Thoracic aorta (tissue), 2 donors: ENCODE data around the gene GREB1L. TPM values are rescaled to one million over a fixed set of nuclear protein-coding genes. Genes with fewer than 3 reads are reported as not detected.
A peak's percentile ranks its signal among the peaks of the same experiment; 100 is the strongest.

Experiments used
- ATAC-seq: fragments of 150-250 bp; one replicate; pipeline ENCODE4 v1.8.0; 2017; ENCODE audit warnings: low read depth; ENCODE audit not compliant: insufficient number of reproducible peaks, low FRiP score
- DNase-seq: peaks from one replicate; pipeline ENCODE4 v3.0.0-alpha.2; 2020; ENCODE audit warnings: low spot score
- H3K27ac ChIP-seq, 2 donors: fragments of 200-600 bp; sonication (generic); 1 replicate in 1 of 2; 2 replicates in 1 of 2; pipeline ENCODE4 v1.5.1; 2016; ENCODE audit warnings: mild to moderate bottlenecking in 2 of 2, moderate library complexity in 2 of 2
- H3K27me3 ChIP-seq: fragments of 200-600 bp; sonication (generic); replicated peaks from 2 replicates; pipeline ENCODE4 v1.6.0; 2016; ENCODE audit warnings: mild to moderate bottlenecking; ENCODE audit not compliant: insufficient read depth
- H3K36me3 ChIP-seq: fragments of 200-600 bp; sonication (generic); one replicate; pipeline ENCODE4 v1.5.1; 2016
- H3K4me1 ChIP-seq, 2 donors: fragments of 200-600 bp; sonication (generic); 1 replicate in 1 of 2; 2 replicates in 1 of 2; pipeline versions ENCODE4 v1.5.1 to v1.6.0; 2016; ENCODE audit warnings: low read depth in 2 of 2, mild to moderate bottlenecking in 1 of 2; ENCODE audit not compliant: control insufficient read depth in 1 of 2
- H3K4me3 ChIP-seq: fragments of 200-600 bp; sonication (generic); 2 replicates; pipeline ENCODE4 v1.5.1; 2016; ENCODE audit warnings: mild to moderate bottlenecking
- H3K9me3 ChIP-seq: fragments of 200-600 bp; sonication (generic); 2 replicates; pipeline ENCODE4 v1.5.1; 2016
- total RNA-seq, 2 donors: library from RNA; depleted of rRNA; stranded (reverse); fragments of >200 nt; gene quantifications; one replicate each; pipeline versions ENCODE4 v1.1.0 to v1.2.3, GENCODE V29; 2016
- TF ChIP-seq, protein P1 (sequence below): fragments of 200-600 bp; sonication (generic); IDR thresholded peaks from one replicate; pipeline ENCODE4 v1.5.1; 2019; ENCODE audit warnings: antibody characterized with exemption

The GREB1L gene
- total RNA-seq, 2 donors from 2014 or later: 12.7 to 20.0 TPM

DNA sequence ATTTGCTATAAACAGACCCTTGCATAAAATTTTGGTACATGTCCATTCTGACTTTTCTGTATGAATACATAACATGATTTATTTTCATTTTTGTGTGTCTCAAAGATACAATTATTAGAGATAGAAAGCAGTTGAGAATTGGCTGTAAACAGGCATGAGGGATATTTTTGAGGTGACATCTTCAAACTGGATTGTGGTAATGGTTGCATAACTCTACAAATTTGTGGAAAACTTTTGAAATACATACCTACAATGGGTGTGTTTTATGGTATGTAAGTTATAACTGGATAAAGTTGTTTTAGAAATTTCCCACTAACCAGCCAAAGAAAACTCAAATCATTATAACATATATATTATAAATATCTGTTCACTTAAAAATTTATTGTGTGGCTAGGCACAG, 39.6 kb downstream of the GREB1L start:
- Histone ChIP-seq H3K9me3 (no peaks in the 10 kb centered on the region), H3K27me3 (no peaks in the 10 kb centered on the region), H3K4me1 (peaks cover 13 to 34% of the 10 kb centered on the region in 2 donors), H3K27ac (no peak overlapping the region), H3K4me3 (no peak overlapping the region), H3K36me3 (no peaks in the 10 kb centered on the region)
- ATAC-seq (no peak), DNase-seq (no peak)
- TF ChIP-seq, protein P1, sequence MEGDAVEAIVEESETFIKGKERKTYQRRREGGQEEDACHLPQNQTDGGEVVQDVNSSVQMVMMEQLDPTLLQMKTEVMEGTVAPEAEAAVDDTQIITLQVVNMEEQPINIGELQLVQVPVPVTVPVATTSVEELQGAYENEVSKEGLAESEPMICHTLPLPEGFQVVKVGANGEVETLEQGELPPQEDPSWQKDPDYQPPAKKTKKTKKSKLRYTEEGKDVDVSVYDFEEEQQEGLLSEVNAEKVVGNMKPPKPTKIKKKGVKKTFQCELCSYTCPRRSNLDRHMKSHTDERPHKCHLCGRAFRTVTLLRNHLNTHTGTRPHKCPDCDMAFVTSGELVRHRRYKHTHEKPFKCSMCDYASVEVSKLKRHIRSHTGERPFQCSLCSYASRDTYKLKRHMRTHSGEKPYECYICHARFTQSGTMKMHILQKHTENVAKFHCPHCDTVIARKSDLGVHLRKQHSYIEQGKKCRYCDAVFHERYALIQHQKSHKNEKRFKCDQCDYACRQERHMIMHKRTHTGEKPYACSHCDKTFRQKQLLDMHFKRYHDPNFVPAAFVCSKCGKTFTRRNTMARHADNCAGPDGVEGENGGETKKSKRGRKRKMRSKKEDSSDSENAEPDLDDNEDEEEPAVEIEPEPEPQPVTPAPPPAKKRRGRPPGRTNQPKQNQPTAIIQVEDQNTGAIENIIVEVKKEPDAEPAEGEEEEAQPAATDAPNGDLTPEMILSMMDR: no peak

- Histone ChIP-seq H3K27ac (peak overlapping the region in 1 of 2 donors; percentile 8), H3K4me1 (peaks cover 27 to 52% of the 10 kb centered on the region in 2 donors), H3K9me3 (no peaks in the 10 kb centered on the region), H3K36me3 (no peaks in the 10 kb centered on the region), H3K27me3 (no peaks in the 10 kb centered on the region), H3K4me3 (no peak overlapping the region)
- DNase-seq (no peak), ATAC-seq (no peak)
- TF ChIP-seq, protein P1: no peak
These were observed 42.5 kb downstream of the GREB1L start for GRCh38 chr18:21284540-21284939.

DNA sequence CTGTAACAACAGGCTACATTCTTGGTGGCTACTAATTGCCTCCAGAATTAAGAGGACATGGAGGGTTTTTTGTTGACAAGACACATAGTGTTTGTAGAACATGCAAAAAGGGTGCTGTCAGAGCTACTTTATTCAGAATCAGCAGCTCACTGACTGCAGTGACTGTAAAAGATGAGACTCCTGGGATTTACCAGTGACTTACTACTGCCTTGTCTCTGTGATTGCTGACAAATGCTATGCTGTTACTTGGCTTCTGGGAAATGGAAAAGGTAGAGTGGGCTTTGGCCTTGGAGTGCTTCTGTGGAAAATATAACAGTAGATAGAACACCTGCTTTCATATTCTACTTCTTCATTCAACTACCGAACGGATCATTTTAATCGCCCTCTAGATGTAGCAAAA, 47.8 kb downstream of the GREB1L start:
- Histone ChIP-seq H3K4me1 (peaks cover 25 to 57% of the 10 kb centered on the region in 2 donors), H3K4me3 (no peak overlapping the region), H3K27me3 (no peaks in the 10 kb centered on the region), H3K9me3 (no peaks in the 10 kb centered on the region), H3K27ac (no peak overlapping the region), H3K36me3 (no peaks in the 10 kb centered on the region)
- TF ChIP-seq, protein P1: no peak
- ATAC-seq (no peak), DNase-seq (no peak)

- H3K4me1 ChIP-seq: peaks cover 19 to 44% of the 10 kb centered on the region in 2 donors
- TF ChIP-seq, protein P1: no peak
- H3K27ac ChIP-seq: no peak overlapping the region
- DNase-seq (no peak), ATAC-seq (no peak)
- H3K36me3 ChIP-seq: no peaks in the 10 kb centered on the region
- no peak overlapping the region for H3K4me3 ChIP-seq
- H3K9me3 ChIP-seq: no peaks in the 10 kb centered on the region
- no peaks in the 10 kb centered on the region for H3K27me3 ChIP-seq
These were observed 49.1 kb downstream of the GREB1L start for GRCh38 chr18:21291106-21291505.

DNA sequence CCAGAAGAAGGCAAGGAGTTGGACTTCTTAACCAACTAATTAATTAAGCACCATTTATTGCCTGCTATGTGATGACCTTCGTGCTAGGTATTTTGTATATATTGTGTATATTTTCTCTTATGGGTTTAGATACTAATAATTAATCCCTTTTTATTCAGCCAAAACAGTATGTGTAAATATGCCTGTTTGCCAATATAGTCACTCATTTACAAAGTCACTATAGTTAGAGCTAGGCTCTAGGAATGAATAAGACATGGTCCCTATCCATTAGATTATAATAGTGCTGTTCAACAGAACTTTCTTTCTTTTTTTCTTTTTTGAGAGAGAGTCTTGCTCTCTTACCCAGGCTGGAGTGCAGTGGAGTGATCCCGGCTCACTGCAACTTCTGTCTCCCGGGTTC, 51.4 kb downstream of the GREB1L start:
- Histone ChIP-seq H3K27me3 (no peaks in the 10 kb centered on the region), H3K4me1 (peaks cover 0 to 21% of the 10 kb centered on the region in 2 donors), H3K27ac (no peak overlapping the region), H3K4me3 (no peak overlapping the region), H3K9me3 (no peaks in the 10 kb centered on the region), H3K36me3 (no peaks in the 10 kb centered on the region)
- DNase-seq (no peak), ATAC-seq (no peak)
- TF ChIP-seq, protein P1: no peak
